Measurements from ENCODE around the gene CDC45.
A peak's percentile ranks its signal among the peaks of the same experiment; 100 is the strongest.

The CDC45 gene

DNA sequence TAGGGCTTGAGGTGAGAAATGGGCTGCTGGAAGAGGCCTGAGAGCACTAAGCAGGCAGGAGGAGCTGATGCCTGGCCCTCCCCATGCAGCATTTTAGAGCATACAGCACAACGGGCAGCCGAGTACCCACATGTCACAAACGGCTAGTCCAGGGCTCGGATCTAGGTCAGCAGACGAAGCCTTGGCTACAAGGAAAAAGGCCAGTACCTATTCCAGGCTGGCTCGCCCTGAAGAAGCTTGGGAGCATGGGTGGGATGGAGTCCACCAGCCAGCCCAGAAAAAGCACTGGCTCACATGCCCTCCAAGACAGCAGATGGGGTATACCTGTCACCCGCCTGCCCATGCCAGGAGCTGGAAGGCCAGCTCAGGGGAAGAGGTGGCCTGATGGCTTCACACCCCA, 10.3 kb upstream of the CDC45 start:
- no peak for DNase-seq (ENCODE audit: low read depth)

GRCh38 chr22:19470010-19470409, 9.7 kb upstream of the CDC45 start:
- DNase-seq (ENCODE audit: low read depth): no peak

GRCh38 chr22:19471572-19471971, 8.1 kb upstream of the CDC45 start:
- DNase-seq (ENCODE audit: low read depth): no peak

GRCh38 chr22:19472233-19472632, 7.5 kb upstream of the CDC45 start:
- no peak for DNase-seq (ENCODE audit: low read depth)

DNA sequence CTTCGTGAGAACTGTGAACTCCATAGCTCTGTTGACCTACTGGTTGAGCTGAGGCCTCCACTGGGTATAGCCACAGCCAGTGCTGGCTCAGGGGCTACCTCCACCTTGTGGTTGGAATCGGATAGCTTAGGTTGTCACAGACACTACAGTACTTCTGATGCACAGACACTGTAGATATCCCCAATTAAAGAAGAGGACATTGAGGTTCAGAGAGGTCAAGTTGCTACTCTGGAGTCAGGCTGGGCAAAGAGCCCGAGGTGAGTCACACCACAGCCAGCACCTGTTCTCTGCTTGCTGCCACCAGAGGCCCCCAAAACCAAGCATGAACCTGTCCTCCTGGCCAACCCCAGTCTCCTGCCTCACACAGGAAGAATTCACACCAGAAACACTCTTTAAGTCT, 6.1 kb upstream of the CDC45 start:
- DNase-seq (ENCODE audit: low read depth): peak; percentile 18

DNA sequence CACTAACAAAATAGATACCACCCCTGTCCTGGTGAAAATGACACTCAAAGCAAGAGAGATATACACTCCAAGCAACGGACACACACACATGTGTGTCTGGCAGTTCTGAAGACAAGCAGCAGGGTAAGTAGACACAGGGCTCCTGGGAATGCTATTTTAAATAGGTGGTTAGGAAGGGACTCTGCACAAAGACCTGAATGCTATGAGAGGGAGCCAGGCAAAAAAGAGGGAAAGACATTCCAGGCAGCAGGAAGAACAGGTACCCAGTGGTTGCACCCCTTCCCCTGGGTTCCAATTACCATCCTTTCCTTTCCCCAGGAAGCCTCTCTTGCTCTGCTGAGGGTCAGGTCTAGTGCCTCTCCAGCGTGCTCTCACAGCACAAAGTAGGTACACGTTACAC, 3.7 kb upstream of the CDC45 start:
- no peak for DNase-seq (ENCODE audit: low read depth)

DNA sequence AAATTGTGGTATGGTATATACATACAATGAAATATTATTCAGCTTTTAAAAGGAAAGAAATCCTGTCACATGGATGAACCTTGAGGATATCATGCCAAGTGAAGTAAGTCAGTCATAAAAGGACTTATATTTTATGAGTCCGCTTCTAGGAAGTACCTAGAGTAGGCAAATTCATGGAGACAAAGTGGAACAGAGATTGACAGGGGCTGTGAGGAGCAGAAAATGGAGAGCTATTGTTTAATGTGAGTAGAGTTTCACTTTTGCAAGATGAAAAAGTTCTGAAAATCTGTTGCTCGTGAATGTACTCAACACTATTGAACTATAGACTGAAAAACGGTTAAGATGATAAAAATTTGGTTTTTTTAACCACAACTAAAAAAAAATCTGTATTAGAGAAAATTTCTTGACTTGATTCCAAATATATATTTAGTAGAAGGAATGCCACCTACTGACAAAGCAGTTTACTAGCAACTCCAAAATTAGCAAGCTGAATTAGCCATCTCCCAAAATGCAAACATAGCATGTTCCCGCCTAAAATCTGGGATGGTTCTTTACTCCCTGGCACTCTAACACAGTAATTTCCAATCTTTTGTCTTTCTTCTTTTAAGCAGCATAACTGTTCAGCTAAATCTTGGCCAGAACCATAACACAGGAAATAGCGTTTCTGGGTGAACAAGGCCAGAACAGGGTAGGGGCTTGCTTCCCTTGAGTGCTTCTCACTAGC, 2.2 kb upstream of the CDC45 start:
- DNase-seq (ENCODE audit: low read depth): peak; percentile 29

- DNase-seq (ENCODE audit: low read depth): no peak
Measured at GRCh38 chr22:19478045-19478900, 1.4 kb upstream of the CDC45 start.

DNA sequence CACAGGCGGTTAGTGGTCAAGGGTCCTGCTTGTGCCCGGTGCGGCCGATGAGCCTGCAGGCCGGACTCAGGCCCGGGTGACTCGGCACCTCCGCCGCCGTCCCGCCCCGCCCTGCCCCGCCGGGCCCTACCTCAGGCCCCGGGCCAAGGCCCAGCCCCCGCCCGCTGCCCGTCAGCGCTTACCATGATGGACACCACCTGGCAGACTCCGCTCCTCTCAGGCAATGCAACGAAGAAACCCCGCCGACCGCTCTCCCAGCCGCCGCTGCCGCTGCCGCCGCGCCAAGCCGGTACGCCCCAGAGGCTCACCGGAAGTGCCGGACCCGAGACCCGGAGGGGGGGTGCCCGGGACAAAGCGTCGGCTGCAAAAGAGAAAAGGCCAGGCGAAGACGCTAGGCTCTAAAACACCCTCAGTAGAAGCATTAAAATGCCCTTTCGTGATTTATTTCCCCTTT, 792 bp upstream of the CDC45 start, which contains the start of gene UFD1:
Gene UFD1 (minus strand): TSS at position 293 of the 454 bp plus-strand sequence. CDS start 108 bp downstream, at position 185.
- peak; percentile 81 for DNase-seq (ENCODE audit: low read depth)

DNA sequence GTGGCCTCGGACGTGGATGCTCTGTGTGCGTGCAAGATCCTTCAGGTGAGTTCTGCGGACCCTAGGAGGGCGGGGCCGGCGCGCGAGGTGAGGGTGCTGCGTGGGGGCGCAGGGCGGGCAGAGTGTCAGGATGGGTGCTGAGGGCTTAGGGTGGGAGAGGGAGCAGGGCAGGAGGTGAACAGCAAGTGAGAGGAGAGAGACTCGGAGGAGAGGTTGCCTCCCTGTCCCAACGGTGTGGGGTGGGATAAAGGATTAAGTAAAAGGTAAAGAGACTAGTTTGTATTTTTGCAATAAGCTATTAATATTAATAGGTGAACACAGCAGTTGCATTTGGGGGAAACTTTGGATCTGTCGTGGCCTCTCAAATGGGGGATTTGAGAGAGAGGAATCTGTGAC, 451 bp downstream of the CDC45 start:
- DNase-seq (ENCODE audit: low read depth): no peak

GRCh38 chr22:19480789-19481188, 1.1 kb downstream of the CDC45 start:
- DNase-seq (ENCODE audit: low read depth): no peak

- no peak for DNase-seq (ENCODE audit: low read depth)
Measured at GRCh38 chr22:19482297-19482696, 2.6 kb downstream of the CDC45 start.

DNA sequence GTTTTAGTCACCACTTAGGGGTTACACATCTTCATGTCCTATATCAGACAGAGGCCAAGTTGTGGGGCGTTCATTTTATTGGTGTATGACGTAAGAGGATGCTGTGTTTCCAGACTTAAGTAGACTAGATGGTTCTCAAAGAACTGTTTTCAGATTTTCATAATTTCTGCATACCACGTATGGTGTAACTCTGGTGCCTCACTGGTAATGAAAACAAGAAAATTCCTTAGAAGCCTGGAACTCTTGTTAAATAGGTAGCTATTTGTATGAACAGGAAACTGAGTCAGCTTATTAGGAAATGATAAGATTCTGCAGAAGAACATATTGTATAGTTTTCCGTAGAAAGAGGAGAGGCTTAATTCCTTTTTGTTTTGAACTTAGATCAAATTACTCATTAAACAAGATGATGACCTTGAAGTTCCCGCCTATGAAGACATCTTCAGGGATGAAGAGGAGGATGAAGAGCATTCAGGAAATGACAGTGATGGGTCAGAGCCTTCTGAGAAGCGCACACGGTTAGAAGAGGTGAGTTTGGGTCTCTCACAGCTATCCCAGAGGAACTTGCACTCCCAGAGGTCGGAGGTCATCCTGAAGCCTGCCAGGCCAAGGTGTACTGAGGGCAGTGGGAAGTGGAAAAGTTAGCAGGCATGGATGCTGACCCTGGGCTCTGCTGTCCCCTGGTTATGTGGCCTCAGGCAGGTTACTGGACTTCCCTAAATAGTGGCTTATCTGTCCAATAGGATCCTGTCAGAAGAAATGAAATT, 3.9 kb downstream of the CDC45 start:
- DNase-seq (ENCODE audit: low read depth): peak; percentile 74

DNA sequence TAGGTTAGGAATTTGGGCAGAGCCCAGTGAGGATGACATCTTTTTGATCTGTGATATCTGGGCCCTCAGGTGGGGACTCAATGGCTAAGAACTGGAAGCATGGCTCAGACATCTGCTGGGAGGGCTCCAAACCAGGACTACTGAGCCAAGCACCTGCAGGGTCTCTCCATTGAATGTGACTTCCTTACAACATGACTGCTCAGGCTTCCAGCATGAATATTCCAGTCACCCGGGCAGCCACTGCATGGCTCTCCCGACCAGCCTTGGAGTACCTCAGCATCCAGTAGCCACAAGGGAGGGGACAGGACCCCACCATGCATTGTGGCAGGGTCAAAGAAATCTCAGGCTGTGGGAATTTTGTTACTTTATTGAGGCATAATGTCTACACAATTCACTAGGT, 8.6 kb downstream of the CDC45 start:
- DNase-seq (ENCODE audit: low read depth): no peak

- DNase-seq (ENCODE audit: low read depth): peak; percentile 34
Measured at GRCh38 chr22:19488884-19489843, 9.4 kb downstream of the CDC45 start.

DNA sequence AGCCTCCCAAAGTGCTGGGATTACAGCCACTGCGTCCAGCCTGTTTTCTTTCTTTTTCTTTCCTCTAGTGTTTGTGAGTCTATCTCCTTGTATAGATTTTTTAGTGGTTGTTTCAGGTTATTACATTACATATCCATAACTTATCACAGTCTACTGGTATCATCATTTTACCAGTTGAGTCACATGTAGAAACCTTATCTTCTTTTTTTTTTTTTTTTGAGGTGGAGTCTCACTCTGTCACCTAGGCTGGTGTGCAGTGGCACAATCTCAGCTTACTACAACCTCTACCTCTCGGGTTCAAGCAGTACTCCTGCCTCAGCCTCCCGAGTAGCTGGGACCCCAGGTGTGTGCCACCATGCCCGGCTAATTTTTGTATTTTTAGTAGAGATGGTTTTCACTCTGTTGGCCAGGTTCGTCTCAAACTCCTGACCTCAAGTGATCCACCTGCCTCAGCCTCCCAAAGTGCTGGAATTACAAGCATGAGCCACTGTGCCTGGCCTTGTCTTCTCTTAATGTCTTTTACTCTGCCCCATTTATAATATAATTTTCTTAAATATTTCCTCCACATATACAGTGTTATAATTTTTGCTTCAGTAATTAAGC, 11.0 kb downstream of the CDC45 start:
- DNase-seq (ENCODE audit: low read depth): no peak

DNA sequence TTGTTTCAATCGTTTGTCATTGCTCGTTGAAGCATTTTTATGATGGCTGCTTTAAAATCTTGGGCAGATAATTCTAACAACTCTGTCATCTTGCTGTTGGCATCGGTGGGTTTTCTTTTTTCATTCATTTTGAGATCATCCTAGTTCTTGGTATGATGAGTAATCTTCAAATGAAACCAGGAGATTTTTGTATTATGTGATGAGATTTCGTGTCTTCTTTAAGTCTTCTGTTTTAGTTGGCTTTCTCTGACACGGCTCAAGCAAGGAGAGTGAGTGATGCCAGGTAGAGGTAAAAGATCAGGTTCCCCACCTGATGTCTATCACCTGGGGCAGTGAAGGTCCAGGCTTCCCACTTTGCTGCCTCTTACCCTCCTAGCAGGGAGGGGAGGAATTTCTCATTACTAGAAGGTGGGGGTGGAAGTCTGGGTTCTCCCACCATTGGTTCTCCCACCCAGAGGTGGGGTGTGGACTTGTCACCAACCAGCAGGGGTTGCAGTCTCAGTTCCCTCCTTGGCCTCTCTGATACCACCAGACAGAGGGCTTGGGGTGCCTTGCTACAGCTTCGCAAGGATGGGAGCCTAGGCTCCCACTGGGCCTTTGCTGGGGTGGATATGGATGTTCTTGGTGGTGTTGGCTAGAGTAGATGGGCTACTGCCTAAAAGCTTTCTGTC, 12.9 kb downstream of the CDC45 start:
- DNase-seq (ENCODE audit: low read depth): no peak

DNA sequence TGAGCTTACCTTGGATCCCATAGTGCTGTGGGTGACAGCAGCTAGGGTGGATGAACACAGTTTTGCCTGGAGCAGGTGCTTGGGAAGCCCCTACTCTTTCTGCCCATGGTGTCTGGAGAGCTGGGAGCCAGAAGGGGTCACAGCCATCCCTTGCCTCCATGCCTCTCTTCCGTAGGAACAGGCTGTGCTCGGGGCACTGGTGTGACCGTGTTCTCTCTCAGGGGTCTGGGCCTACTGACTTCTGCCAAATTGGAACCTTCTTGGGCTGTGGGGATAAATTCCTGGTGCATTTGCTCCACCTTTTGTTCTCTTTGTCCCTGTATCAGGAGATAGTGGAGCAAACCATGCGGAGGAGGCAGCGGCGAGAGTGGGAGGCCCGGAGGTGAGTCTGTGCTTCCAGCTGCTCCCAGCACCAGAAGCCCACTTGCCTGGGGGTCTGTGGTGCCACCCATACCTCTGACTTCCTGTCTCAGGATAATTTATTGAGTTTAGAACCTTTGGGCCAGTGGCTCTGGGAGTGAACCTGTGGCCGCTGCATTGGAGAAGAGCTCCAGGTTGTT, 14.4 kb downstream of the CDC45 start:
- DNase-seq (ENCODE audit: low read depth): no peak

DNA sequence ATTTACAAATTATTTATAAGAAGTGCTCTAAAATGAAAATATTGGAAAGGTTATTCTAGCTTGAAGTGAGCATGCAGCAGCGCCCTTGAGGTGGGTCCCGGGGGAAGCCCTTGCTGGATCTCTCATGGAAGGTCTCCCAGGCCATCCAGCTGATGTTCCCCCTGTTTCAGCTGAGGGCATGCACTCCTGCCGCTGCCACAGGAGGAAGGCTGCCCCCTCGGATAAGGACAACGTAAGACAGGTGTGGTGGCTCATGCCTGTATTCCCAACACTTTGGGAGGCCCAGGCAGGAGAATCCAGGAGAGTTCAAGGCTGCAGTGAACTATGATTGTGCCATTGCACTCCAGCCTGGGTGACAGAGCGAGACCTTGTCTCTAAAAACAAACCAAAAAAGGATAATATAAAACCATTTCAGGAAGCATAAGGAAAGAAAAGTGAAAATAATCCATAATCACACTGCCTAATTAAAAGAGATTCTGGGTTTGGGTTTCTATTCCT, 15.0 kb downstream of the CDC45 start:
- DNase-seq (ENCODE audit: low read depth): no peak
